CD4-positive, alpha-beta T cell treated with Interleukin-4 for 1 hour (primary cell): ENCODE measurements around the gene P2RY8.
"Not testable (repeated sequence)": the region's sequence is repeated elsewhere in the genome, so short reads cannot be mapped to it uniquely, and the experiment has no call there.

Experiments
- DNase-seq, 2 donors: peaks; one replicate each; pipeline ENCODE4 v3.0.0-alpha.2; 2020 to 2022

The P2RY8 gene

GRCh38 chrX:1444561-1445500 is 92.2 kb downstream of the P2RY8 start:
- no peak for DNase-seq

- no peak for DNase-seq
Measured at GRCh38 chrX:1443496-1444075, 93.4 kb downstream of the P2RY8 start.

- DNase-seq, result no peak
Measured at GRCh38 chrX:1442724-1443367, 94.1 kb downstream of the P2RY8 start.

- no peak for DNase-seq
Measured at GRCh38 chrX:1442016-1442665, 94.8 kb downstream of the P2RY8 start.

- no peak for DNase-seq
Measured at GRCh38 chrX:1440506-1440905, 96.5 kb downstream of the P2RY8 start.

GRCh38 chrX:1435241-1435895 is 101.6 kb downstream of the P2RY8 start:
- no peak for DNase-seq

GRCh38 chrX:1434871-1435240 is 102.1 kb downstream of the P2RY8 start:
- no peak for DNase-seq

- DNase-seq, result no peak
Measured at GRCh38 chrX:1433646-1434357, 103.2 kb downstream of the P2RY8 start.

- no peak for DNase-seq
Measured at GRCh38 chrX:1430451-1430850, 106.5 kb downstream of the P2RY8 start.

- no peak for DNase-seq
Measured at GRCh38 chrX:1427756-1428155, 109.2 kb downstream of the P2RY8 start.

GRCh38 chrX:1426321-1426720 is 110.7 kb downstream of the P2RY8 start:
- DNase-seq, result not testable (repeated sequence)

- no peak for DNase-seq
Measured at GRCh38 chrX:1425381-1425780, 111.6 kb downstream of the P2RY8 start.

GRCh38 chrX:1424147-1424851 is 112.7 kb downstream of the P2RY8 start:
- DNase-seq, result no peak

GRCh38 chrX:1423215-1423614 is 113.8 kb downstream of the P2RY8 start:
- DNase-seq, result no peak

- DNase-seq, result no peak
Measured at GRCh38 chrX:1422135-1422465, 114.9 kb downstream of the P2RY8 start.

- no peak for DNase-seq
Measured at GRCh38 chrX:1421433-1422134, 115.4 kb downstream of the P2RY8 start.

GRCh38 chrX:1420371-1420770 is 116.6 kb downstream of the P2RY8 start:
- no peak for DNase-seq

GRCh38 chrX:1419545-1420355 is 117.2 kb downstream of the P2RY8 start:
- no peak for DNase-seq

- DNase-seq, result no peak
Measured at GRCh38 chrX:1418901-1419544, 118.0 kb downstream of the P2RY8 start.
